ENCODE data around the gene NUP50. TPM values are rescaled to one million over a fixed set of nuclear protein-coding genes. Genes with fewer than 3 reads are reported as not detected.

The NUP50 gene
- total and polyA plus RNA-seq, 5 donors: 5.8 to 24.8 (median 17.0) TPM

DNA sequence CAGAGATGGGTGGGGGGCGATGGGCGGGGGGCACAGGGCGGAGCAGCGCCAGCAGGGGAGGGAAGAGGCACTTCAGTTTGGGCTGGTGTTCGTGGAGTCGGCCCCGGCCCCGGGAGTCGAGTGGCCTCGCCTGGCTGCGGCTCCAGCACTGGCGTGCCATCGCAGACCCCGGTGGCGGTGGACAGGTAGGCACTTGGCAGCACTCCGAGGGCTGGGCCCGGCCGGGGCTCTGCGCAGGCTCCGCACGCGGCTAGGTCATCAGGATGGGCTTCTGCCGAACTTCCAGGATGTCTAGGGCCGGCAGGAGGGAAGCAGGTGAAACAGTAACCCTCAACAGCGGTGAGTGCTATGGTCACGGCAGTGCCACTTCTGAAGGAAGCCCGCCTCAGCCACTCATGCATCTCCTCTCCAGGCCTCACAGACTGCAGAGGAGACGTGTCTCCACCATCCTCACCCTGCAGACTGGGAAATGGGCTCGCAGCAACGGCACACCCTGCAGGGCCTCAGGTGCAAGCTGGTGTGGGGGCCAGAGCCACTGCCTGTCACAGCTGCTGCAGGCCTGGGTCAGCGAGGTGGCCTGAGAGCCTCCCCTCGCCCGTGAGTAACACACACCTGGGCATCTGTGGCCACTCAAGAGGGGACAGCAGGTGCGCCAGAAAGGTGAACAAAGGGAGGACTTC lies 33.3 kb downstream of the NUP50 start:
- Histone ChIP-seq H3K4me1 (ENCODE audit: control insufficient read depth, insufficient read depth, low read length) (no peaks in the 10 kb centered on the region), H3K9me3 (ENCODE audit: control insufficient read depth, low read length) (no peaks in the 10 kb centered on the region), H3K27me3 (ENCODE audit: control insufficient read depth, insufficient read depth) (no peaks in the 10 kb centered on the region), H3K27ac (ENCODE audit: low read length) (no peak overlapping the region), H3K4me3 (ENCODE audit: low read length) (no peak overlapping the region)
- no peak for DNase-seq
- 92% methylated on average over 34 of the region's 34 CpGs for WGBS
- intact Hi-C loops (cut with DNase I): no loop called here
- ATAC-seq: no peak

DNA sequence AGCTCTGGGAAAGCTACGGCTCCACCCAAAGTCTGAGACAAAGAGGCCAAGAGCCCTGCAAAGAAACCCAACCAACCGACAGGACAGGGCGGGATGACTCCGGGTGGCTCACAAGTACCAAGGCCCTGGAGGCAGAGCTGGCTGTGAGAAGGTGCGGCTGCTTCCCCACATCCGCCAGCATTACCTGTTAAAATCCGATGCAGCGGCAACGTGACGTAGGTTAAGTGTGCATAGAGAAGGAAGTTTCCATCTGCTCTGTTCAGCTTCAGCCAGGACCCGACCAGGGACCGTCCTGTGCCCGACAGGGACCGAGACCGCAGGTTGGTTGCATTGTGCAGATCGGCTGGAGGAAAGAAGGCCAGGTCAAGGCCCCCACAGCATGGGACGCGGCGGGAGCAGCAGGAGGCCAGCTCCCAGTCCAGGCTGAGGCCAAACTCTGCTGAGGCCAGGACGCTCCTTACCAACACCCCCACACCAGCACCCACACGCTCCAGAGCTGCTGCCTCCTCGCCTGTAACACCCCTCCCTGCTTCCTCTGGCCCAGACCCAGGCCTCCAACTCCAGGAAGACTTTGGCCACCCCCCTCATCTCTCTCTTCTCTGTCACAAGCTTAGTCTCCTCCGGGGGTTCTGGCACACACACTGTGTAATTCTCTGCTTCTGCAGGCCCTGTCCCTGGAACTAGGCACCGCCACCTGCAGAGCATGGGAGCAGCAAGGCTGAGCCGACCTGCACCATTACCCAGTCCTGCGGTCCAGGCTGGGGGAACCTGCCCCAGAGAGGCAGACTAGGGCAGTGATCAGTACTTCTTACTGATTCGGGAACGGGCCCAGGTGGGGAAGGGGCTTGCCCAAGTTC lies 34.1 kb downstream of the NUP50 start:
- intact Hi-C loops (cut with DNase I): no loop called here
- no peak for ATAC-seq
- Histone ChIP-seq H3K27ac (ENCODE audit: low read length) (no peak overlapping the region), H3K4me3 (ENCODE audit: low read length) (no peak overlapping the region), H3K9me3 (ENCODE audit: control insufficient read depth, low read length) (no peaks in the 10 kb centered on the region), H3K4me1 (ENCODE audit: control insufficient read depth, insufficient read depth, low read length) (no peaks in the 10 kb centered on the region), H3K27me3 (ENCODE audit: control insufficient read depth, insufficient read depth) (no peaks in the 10 kb centered on the region)
- no peak for DNase-seq
- WGBS: 86% methylated on average over 28 of the region's 28 CpGs

DNA sequence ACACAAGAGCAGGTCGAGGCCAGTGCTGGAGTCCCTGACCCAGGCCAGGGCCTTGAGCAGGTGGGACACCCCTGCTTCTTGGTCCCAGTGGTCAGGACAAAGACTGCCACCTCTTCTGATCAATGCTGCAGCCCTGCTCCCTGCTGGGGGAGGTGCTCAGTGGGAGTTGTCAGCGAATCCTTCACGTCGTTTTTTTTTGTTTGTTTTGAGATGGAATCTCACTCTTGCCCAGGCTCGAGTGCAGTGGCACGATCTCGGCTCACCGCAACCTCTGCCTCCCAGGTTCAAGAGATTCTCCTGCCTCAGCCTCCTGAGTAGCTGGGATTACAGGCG lies 34.7 kb downstream of the NUP50 start:
- H3K27ac ChIP-seq (ENCODE audit: low read length): no peak overlapping the region
- no peaks in the 10 kb centered on the region for H3K4me1 ChIP-seq (ENCODE audit: control insufficient read depth, insufficient read depth, low read length)
- intact Hi-C loops (cut with DNase I): no loop called here
- H3K4me3 ChIP-seq (ENCODE audit: low read length): no peak overlapping the region
- ATAC-seq (no peak), DNase-seq (no peak)
- no peaks in the 10 kb centered on the region for H3K27me3 ChIP-seq (ENCODE audit: control insufficient read depth, insufficient read depth)
- H3K9me3 ChIP-seq (ENCODE audit: control insufficient read depth, low read length): no peaks in the 10 kb centered on the region
- WGBS: 74% methylated on average over 9 of the region's 9 CpGs

DNA sequence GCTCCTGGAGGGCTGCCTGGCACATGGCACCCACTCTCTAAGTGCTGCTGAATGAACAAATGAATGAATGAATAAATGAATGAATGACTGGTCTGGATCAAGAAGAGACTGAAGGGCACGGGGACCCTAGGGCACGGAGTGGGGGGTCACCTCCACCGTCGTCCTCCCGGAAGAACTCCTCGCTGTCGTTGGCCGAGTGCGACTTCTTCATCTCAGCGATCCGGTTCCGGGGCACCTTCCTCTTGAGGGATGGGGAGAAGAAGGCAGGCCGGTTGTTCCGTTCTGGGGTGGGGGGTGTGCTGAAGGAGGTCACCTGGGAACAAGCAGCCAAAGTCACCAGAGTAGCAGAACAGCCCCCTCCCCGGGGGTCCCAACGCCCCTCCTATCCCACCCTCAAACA lies 36.0 kb downstream of the NUP50 start:
- 92% methylated on average over 16 of the region's 16 CpGs for WGBS
- Histone ChIP-seq H3K9me3 (ENCODE audit: control insufficient read depth, low read length) (no peaks in the 10 kb centered on the region), H3K27me3 (ENCODE audit: control insufficient read depth, insufficient read depth) (no peaks in the 10 kb centered on the region), H3K4me3 (ENCODE audit: low read length) (no peak overlapping the region), H3K4me1 (ENCODE audit: control insufficient read depth, insufficient read depth, low read length) (no peaks in the 10 kb centered on the region), H3K27ac (ENCODE audit: low read length) (no peak overlapping the region)
- intact Hi-C loops (cut with DNase I): no loop called here
- ATAC-seq: no peak
- no peak for DNase-seq

DNA sequence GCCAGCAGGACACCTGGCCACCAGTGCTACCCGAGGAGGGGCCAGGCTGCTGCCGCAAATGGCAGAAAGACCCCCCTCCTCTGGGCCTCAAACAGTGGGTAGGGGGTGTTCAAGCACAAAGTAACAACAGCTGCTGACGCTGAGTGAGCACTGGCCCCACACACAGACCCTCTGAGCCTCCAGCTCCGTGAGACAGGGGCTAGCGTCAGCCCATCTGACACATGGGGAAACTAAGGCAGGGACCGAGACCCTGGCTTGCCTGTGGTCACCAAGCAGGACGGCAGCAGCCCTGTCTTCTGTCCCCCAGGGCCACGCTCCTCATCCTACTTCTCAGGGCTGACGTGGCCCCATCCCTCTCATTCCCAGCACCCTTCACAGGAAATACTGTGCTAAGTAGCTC lies 36.5 kb downstream of the NUP50 start:
- H3K4me1 ChIP-seq (ENCODE audit: control insufficient read depth, insufficient read depth, low read length): no peaks in the 10 kb centered on the region
- no peak overlapping the region for H3K27ac ChIP-seq (ENCODE audit: low read length)
- H3K9me3 ChIP-seq (ENCODE audit: control insufficient read depth, low read length): no peaks in the 10 kb centered on the region
- no peak for ATAC-seq
- no peaks in the 10 kb centered on the region for H3K27me3 ChIP-seq (ENCODE audit: control insufficient read depth, insufficient read depth)
- no peak overlapping the region for H3K4me3 ChIP-seq (ENCODE audit: low read length)
- DNase-seq: no peak
- intact Hi-C loops (cut with DNase I): no loop called here
- WGBS: 93% methylated on average over 9 of the region's 9 CpGs

DNA sequence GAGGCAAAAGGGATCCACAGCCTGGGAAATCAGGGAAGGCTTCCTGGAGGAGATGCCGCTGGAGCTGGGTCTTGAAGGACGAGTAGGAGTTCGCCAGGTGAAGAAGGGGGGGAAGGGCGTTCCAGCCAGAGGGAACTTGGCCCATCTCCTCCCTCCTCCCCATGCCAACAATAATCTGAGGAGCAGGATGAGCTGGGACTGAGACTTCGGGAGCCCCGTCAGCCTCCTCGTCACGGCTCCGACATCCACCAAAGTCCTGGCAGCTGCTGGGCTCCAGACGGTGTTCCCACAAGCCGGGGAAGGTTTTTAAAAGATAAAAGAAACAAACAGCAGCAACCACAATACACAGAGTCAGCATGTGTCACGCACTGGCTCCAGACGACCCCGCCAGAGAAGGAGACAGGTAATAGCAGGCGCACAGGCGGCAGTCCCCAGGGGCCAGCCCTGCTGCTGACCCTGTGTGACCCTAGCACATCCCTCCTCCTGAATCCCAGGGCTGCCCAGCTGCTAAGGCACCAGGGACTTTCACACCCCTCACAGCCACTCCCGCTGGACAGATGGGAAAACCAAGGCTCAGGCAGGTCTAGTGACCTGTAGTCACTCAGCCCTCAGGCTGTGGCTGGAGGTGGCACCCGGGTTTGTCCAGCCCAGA lies 37.3 kb downstream of the NUP50 start:
- H3K4me3 ChIP-seq (ENCODE audit: low read length): no peak overlapping the region
- no peaks in the 10 kb centered on the region for H3K27me3 ChIP-seq (ENCODE audit: control insufficient read depth, insufficient read depth)
- H3K27ac ChIP-seq (ENCODE audit: low read length): no peak overlapping the region
- H3K4me1 ChIP-seq (ENCODE audit: control insufficient read depth, insufficient read depth, low read length): no peaks in the 10 kb centered on the region
- intact Hi-C loops (cut with DNase I): no loop called here
- 93% methylated on average over 18 of the region's 18 CpGs for WGBS
- no peak for ATAC-seq
- DNase-seq: no peak
- no peaks in the 10 kb centered on the region for H3K9me3 ChIP-seq (ENCODE audit: control insufficient read depth, low read length)

DNA sequence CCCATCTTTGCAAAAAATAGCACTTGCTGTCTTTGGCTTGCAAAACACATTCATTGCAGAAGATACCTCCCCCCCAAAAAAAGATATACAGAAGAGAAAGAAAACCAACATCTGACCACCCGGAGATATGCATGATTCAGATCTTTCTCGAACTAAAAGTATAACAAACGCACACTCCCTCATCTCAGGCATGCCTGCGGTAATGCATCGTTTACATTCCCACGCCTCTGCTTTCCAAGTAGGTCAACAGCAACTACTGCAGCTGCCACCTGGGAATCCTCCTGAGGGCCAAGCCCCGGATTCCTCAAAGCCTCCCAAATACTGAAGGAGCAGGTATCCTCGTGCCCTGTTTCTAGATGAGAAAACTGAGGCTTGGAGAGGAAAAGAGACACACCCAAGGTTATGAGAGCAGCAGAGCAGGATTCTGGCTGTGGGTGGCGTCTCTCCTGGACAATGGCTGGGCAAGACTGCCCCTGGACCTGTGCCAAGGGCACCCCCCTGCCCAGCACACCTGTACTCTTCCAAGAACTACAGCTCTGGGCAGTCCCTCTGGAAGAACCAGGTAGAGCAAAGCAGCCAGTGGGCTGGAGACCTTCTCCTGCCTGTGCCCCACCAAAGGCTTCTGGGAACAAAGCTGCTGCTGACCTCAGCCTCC lies 38.1 kb downstream of the NUP50 start:
- WGBS: 80% methylated on average over 9 of the region's 9 CpGs
- no peak for DNase-seq
- Histone ChIP-seq H3K4me3 (ENCODE audit: low read length) (no peak overlapping the region), H3K27me3 (ENCODE audit: control insufficient read depth, insufficient read depth) (no peaks in the 10 kb centered on the region), H3K9me3 (ENCODE audit: control insufficient read depth, low read length) (no peaks in the 10 kb centered on the region), H3K27ac (ENCODE audit: low read length) (no peak overlapping the region), H3K4me1 (ENCODE audit: control insufficient read depth, insufficient read depth, low read length) (no peaks in the 10 kb centered on the region)
- ATAC-seq: no peak
- intact Hi-C loops (cut with DNase I): no loop called here

DNA sequence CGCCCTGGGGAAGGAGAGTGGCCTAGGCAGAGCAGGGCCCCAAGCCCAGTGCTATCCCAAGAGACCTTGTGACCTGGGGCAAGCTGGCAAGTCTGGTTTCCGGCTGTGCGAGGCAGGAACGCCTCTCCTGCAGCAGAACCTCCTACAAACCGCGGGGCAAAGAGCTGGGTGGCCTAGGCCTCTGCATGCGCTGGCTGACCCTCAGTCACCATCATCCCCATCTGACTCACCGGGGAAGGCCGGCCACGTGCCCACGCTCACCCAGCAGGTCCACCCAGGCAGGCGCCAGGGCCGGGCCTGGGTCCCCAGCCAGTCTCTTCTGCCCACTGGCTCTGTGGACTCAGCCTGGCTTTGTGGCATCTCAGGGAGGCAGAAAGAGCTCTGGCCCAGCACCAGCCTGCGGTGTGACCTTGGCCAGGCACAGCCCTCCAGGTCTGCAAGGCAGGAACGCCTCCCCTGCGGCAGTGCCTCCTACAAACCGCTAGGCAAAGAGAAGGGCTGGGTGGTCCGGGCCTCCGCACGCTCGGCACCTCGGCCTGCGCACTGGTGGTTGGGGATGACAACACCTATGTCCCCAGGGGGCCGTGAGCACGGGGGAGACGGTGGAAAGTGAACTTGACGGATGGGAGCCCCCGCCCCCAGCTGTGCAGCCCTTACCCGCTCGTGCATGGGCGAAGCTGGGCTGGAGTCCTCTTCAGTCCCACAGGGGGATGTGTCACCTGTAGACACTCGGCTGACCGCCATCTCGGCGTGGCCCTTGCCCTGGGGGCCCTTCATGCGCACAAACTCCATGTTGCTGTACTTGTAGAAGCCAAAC lies 38.8 kb downstream of the NUP50 start:
- intact Hi-C loops (cut with DNase I): no loop called here
- Histone ChIP-seq H3K4me1 (ENCODE audit: control insufficient read depth, insufficient read depth, low read length) (no peaks in the 10 kb centered on the region), H3K9me3 (ENCODE audit: control insufficient read depth, low read length) (no peaks in the 10 kb centered on the region), H3K4me3 (ENCODE audit: low read length) (no peak overlapping the region), H3K27ac (ENCODE audit: low read length) (no peak overlapping the region), H3K27me3 (ENCODE audit: control insufficient read depth, insufficient read depth) (no peaks in the 10 kb centered on the region)
- WGBS: 92% methylated on average over 36 of the region's 36 CpGs
- ATAC-seq (no peak), DNase-seq (no peak)

DNA sequence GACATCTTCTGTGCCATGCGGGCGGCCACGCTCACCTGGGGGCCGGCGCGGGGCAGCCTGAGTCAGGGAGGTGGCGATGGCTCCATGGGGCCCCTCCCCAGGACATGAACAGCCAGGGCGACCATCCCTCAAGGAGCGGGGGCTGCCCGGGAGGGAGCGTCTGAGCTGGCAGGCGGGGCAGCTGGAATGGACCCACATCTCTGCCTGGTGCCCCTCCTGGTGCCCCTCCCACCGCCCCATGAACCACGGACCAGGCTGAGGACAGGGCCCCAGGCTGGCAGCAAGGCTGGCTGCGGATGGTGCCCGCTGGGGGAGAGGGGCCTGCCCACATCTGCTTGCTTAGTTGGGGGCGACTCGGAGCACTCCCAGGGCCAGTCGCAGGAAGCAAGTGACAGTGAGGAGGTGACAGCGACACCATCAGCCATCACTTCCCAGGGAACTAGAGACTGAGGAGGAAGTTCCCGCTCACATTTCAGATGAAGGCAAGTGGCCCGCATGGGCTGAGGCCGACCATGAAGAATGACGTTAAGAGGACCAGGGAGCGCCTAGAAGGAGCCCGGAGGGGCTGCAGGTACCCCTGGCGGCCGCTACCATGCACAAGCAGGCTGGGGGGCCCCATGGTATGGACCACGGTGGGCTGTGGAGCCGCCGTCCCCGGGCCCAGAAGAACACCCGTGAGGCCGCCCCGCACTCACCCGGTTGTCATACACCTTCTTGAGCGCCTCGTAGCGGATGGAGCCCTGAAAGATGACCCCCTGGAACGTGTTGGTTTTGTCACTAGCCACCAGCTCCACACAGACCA lies 39.6 kb downstream of the NUP50 start:
- no peak overlapping the region for H3K4me3 ChIP-seq (ENCODE audit: low read length)
- no peaks in the 10 kb centered on the region for H3K27me3 ChIP-seq (ENCODE audit: control insufficient read depth, insufficient read depth)
- intact Hi-C loops (cut with DNase I): no loop called here
- 92% methylated on average over 40 of the region's 40 CpGs for WGBS
- no peaks in the 10 kb centered on the region for H3K4me1 ChIP-seq (ENCODE audit: control insufficient read depth, insufficient read depth, low read length)
- H3K9me3 ChIP-seq (ENCODE audit: control insufficient read depth, low read length): no peaks in the 10 kb centered on the region
- H3K27ac ChIP-seq (ENCODE audit: low read length): no peak overlapping the region
- ATAC-seq (no peak), DNase-seq (no peak)

DNA sequence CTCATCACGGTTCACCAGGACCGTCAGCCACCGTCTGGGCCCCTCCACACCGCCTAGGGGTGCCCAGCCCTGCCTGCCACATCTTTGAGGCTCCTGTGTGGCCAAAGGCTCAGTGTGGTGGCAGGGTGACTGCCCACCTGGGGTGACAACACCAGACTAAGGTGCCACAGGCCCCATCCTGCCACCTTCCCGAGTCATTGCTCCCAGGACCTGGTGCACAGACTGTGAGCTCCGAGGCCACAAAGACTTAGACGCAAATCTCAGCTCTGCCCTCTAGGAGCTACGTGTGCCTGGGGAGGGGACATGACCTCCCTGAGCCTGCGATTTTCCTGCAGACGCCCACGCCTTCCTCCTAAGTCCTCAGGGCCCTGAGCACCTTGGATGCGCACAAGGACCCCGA lies 40.5 kb downstream of the NUP50 start:
- intact Hi-C loops (cut with DNase I): no loop called here
- Histone ChIP-seq H3K27ac (ENCODE audit: low read length) (no peak overlapping the region), H3K4me3 (ENCODE audit: low read length) (no peak overlapping the region), H3K9me3 (ENCODE audit: control insufficient read depth, low read length) (no peaks in the 10 kb centered on the region), H3K27me3 (ENCODE audit: control insufficient read depth, insufficient read depth) (no peaks in the 10 kb centered on the region), H3K4me1 (ENCODE audit: control insufficient read depth, insufficient read depth, low read length) (no peaks in the 10 kb centered on the region)
- DNase-seq: no peak
- 77% methylated on average over 13 of the region's 13 CpGs for WGBS
- ATAC-seq: no peak

All from right cardiac atrium (tissue), 5 donors.